ENCODE results near the gene VAMP1.

The VAMP1 gene

DNA sequence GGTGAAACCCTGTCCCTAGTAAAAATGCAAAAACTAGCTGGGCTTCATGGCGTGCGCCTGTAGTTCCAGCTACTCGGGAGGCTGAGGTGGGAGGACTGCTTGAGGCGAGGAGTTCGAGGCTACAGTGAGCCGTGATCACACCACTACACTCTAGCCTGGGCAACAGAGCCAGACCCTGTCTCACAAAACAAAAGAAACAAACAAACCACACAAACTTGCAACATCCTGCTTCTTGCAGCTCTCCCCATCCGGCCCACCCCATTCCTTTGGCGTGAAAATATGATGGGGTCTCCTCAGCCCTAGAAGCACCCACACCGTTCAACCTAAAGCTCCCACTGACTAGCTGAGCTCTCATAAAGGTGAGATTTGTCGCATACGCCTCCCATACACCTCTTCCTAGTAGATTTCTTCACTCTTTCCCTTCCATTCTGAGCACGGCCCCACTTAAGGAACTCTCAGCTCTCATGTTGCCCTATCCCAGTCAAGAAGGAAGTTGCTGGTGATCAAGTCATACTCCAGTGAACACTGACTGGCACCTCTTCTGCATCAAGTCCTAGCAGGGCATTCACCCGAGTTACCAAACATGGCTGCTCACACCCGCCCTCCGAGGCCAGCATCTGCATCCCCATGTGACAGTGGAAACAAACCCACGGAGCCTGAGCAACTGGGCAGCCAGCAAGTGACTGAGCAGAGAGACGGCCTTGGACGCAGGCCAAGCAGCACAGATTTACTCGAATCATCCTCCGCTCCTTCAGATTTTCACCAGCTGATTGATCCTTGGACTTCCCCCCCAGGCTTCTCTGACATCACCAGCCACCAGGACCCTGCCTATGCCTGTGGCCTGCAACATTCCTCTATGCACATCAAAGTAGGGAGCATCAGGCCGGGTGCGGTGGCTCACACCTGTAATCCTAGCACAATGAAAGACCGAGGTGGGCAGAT lies 44.6 kb downstream of the VAMP1 start:
- H3K4me3 ChIP-seq (ENCODE audit: low read depth, low read length), result no peak overlapping the region
- TF ChIP-seq, protein P1, sequence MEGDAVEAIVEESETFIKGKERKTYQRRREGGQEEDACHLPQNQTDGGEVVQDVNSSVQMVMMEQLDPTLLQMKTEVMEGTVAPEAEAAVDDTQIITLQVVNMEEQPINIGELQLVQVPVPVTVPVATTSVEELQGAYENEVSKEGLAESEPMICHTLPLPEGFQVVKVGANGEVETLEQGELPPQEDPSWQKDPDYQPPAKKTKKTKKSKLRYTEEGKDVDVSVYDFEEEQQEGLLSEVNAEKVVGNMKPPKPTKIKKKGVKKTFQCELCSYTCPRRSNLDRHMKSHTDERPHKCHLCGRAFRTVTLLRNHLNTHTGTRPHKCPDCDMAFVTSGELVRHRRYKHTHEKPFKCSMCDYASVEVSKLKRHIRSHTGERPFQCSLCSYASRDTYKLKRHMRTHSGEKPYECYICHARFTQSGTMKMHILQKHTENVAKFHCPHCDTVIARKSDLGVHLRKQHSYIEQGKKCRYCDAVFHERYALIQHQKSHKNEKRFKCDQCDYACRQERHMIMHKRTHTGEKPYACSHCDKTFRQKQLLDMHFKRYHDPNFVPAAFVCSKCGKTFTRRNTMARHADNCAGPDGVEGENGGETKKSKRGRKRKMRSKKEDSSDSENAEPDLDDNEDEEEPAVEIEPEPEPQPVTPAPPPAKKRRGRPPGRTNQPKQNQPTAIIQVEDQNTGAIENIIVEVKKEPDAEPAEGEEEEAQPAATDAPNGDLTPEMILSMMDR (IDR thresholded peaks at IDR 0.05; ENCODE audit: borderline replicate concordance, insufficient read depth, low read depth, low read length), result no peak

DNA sequence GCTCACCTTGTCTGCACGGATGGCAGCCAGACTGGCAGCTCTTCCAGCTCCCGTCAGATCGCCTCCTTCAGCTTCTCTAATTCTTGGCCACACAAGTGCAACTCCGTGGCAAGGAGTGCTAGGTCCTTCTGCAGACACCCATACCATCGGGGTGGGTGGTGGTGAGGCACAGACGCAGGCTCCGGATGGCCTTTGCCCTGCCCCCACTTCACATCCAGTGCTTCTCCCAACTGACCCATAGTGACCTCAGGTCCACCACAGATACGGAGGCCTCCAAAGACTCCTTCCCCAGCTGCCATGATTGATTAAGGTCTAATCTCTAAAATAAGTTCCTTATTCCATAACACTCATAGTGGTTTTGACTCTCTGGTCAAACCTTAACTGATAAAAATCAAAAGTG lies 45.6 kb downstream of the VAMP1 start:
- H3K4me3 ChIP-seq (ENCODE audit: low read depth, low read length), result no peak overlapping the region
- TF ChIP-seq, protein P1 (IDR thresholded peaks at IDR 0.05; ENCODE audit: borderline replicate concordance, insufficient read depth, low read depth, low read length), result no peak

DNA sequence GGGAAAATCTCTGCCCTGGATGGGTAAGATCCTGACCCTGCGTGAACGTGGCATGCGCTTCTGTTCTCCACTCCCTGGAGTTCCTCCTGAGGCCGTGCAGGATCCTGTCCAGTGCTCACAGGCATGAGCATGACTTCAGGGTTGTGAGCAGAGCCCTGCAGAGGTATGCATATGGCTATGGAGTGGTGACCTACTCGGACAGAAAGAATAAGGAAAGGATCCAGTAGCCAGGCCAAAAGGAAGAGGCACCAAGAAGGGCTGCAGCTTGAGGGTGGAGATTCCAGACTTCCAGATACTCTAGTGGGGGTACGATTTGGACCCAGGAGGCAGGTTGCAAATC lies 46.5 kb downstream of the VAMP1 start:
- TF ChIP-seq, protein P1 (IDR thresholded peaks at IDR 0.05; ENCODE audit: borderline replicate concordance, insufficient read depth, low read depth, low read length), result no peak
- H3K4me3 ChIP-seq (ENCODE audit: low read depth, low read length), result no peak overlapping the region

DNA sequence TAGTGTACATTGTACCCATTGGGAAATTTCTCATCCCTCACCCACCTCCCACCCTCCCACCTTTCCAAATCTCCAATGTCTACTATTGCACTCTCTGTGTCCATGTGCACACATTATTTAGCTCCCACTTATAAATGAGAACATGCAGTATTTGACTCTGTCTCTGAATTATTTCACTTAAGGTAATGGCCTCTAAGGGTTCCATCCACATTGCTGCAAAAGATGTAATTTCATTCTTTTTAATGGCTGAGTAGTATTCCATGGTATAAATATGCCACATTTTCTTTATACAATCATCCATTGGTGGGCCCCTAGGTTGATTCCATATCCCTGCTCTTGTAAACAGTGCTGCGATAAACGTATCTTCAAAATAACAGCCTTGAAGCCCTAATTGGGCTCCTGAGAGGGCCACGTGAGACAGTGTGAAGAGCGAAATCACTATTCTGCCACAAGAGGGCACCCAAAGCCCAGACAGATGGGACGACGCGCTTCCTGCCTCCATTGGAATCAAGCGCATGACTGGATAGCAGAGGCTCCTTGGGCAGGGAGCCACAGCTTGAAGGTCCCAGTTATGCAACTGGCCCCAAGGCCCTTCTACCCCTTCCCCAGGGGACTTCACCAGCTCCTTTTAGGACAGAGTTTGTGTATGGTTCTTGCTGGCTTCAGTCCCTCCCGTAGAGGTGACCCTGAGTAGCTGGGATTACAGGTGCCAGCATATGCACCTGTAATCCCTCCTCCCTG lies 47.0 kb downstream of the VAMP1 start:
- no peak overlapping the region for H3K4me3 ChIP-seq (ENCODE audit: low read depth, low read length)
- TF ChIP-seq, protein P1 (IDR thresholded peaks at IDR 0.05; ENCODE audit: borderline replicate concordance, insufficient read depth, low read depth, low read length), result peak; percentile 78

DNA sequence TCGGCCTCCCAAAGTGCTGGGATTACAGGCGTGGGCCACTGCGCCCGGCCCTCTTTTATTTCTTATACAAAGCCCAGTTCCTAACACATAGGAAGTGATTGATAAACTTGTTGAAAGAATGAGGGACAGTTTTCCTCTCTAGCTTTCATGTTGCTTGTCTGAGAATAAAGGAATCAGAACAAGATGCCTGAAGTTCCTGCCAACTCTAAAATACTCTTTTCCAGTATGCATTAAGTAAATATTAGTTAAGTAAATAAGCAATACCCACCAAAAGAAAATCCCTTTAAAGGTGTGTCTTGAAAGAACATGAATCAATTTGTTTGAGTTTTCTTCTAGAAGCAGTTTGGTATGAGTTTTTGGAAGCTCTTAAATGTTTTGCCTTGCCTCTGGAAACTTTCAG lies 50.1 kb downstream of the VAMP1 start:
- H3K4me3 ChIP-seq (ENCODE audit: low read depth, low read length), result no peak overlapping the region
- TF ChIP-seq, protein P1 (IDR thresholded peaks at IDR 0.05; ENCODE audit: borderline replicate concordance, insufficient read depth, low read depth, low read length), result no peak

DNA sequence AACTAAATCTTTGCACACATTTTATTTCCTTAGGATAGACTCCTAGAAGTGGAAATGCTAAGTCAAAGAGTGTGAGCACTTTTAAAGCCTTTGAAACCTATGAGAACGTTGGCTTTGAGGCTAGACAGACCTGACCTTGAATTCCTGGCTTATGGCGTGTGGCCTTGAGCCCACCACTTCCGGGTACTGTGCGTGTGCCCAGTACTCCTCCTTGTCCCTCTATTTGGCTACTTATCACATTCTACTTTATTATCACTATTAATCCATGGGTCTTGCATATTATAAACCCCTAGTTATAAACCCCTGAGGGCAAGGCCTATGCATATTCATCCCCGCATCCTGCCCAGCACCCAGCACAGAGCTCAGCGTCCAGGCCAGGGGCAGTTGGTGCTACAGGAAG lies 51.7 kb downstream of the VAMP1 start:
- TF ChIP-seq, protein P1 (IDR thresholded peaks at IDR 0.05; ENCODE audit: borderline replicate concordance, insufficient read depth, low read depth, low read length), result no peak
- H3K4me3 ChIP-seq (ENCODE audit: low read depth, low read length), result no peak overlapping the region
